ENCODE data around the gene UGT1A6.

DNA sequence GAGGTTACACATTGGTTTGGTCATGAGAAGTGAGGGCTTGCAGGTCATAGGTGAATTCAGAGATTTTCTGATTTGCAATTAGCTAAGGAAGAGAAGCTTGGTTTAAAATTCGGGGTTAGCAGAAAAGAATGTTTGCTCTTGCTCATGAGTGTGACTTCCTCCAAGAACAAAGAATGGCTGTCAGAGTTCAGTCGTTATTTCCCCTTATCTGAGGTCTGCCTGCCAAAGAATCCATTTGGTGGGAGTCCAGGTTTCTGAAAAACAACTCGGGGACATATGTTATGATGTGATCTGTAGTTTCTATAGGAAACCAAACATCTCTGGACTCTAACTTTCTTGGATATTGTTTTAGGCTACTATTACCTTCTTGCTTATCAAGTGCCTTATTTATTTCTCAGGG lies 3.2 kb upstream of the UGT1A6 start:
- TF ChIP-seq, protein P1, sequence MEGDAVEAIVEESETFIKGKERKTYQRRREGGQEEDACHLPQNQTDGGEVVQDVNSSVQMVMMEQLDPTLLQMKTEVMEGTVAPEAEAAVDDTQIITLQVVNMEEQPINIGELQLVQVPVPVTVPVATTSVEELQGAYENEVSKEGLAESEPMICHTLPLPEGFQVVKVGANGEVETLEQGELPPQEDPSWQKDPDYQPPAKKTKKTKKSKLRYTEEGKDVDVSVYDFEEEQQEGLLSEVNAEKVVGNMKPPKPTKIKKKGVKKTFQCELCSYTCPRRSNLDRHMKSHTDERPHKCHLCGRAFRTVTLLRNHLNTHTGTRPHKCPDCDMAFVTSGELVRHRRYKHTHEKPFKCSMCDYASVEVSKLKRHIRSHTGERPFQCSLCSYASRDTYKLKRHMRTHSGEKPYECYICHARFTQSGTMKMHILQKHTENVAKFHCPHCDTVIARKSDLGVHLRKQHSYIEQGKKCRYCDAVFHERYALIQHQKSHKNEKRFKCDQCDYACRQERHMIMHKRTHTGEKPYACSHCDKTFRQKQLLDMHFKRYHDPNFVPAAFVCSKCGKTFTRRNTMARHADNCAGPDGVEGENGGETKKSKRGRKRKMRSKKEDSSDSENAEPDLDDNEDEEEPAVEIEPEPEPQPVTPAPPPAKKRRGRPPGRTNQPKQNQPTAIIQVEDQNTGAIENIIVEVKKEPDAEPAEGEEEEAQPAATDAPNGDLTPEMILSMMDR (IDR thresholded peaks at IDR 0.05), result no peak
- TF ChIP-seq POLR2AphosphoS5 (IDR thresholded peaks at IDR 0.05), result no peak
- no peak for TF ChIP-seq POLR2A (IDR thresholded peaks at IDR 0.05)
